Measurements from ENCODE around the gene B4GAT1. TPM values are rescaled to one million over a fixed set of nuclear protein-coding genes. Genes with fewer than 3 reads are reported as not detected.

Gene B4GAT1
- total and polyA plus RNA-seq, 9 of the 15 experiments (the other 6 are each of a cell fraction or from before 2014, with no cell fraction given), result 0.86 to 9.5 (median 3.8) TPM

GRCh38 chr11:66341502-66342126 lies 5.8 kb downstream of the B4GAT1 start:
- H3K9ac ChIP-seq (ENCODE audit: insufficient read depth in 1 of 2, low read depth in 2 of 2, low read length in 2 of 2), result no peak overlapping the region; a peak in 1 of 4 replicates
- POLR2A ChIA-PET, result interaction anchor here (0.6 to 1.7 kb wide), 3 partner anchors 8 to 23 kb away, joined by 3 to 6 read pairs (median 4); no protein-coding TSS in a partner anchor
- ATAC-seq, result no peak
- H3K9me1 ChIP-seq (ENCODE audit: control insufficient read depth, insufficient read depth, low read length), result no peaks in the 10 kb centered on the region
- H3K9me3 ChIP-seq (replicated peaks; ENCODE audit: control insufficient read depth, insufficient read depth, low read depth, low read length), result no peaks in the 10 kb centered on the region
- H3K4me3 ChIP-seq, result no peak overlapping the region
- H3K4me2 ChIP-seq (ENCODE audit: insufficient read depth, low read length), result no peak overlapping the region
- H4K20me1 ChIP-seq (replicated peaks; ENCODE audit: control insufficient read depth, insufficient read depth, low read length), result peaks cover 3% of the 10 kb centered on the region; the same call in 1 of the 2 replicates
- in situ Hi-C loops (cut with MboI) (no loop called here), intact Hi-C loops (cut with micrococcal nuclease) (no loop called here)
- WGBS (ENCODE audit: insufficient coverage, low coverage, missing lambda C conversion rate), result 94% methylated on average over 20 of the region's 21 CpGs
- no TSS peak for BruUV-seq (replicated peaks)
- H2AFZ ChIP-seq (ENCODE audit: low read depth, low read length), result no peak overlapping the region
- no peaks in the 10 kb centered on the region for H3K27me3 ChIP-seq (ENCODE audit: control insufficient read depth in 2 of 2, insufficient read depth in 2 of 2, low read length in 2 of 2)
- no peak for DNase-seq (ENCODE audit: extremely low read depth in 1 of 4, low spot score in 3 of 4)
- no peak overlapping the region for H3K27ac ChIP-seq (ENCODE audit: extremely low read depth, low read depth, low read length)
- H3K36me3 ChIP-seq (ENCODE audit: control insufficient read depth, insufficient read depth, low read length), result peaks cover 61% of the 10 kb centered on the region; the same call in 2 of the 3 replicates
- peaks cover 18% of the 10 kb centered on the region for H3K79me2 ChIP-seq (ENCODE audit: control insufficient read depth, insufficient read depth, low read length)
- FAIRE-seq, result no peak
- CTCF ChIA-PET (ENCODE audit: low intra/inter-chr PET ratio), result no interaction called here
- peaks cover 16 to 30% of the 10 kb centered on the region in 2 experiments for H3K4me1 ChIP-seq (replicated peaks in 1 of 2; ENCODE audit: control insufficient read depth in 2 of 2, insufficient read depth in 2 of 2, low read length in 2 of 2)
- TF ChIP-seq HDGF (IDR thresholded peaks at IDR 0.05), result no peak
- TF ChIP-seq CEBPZ (IDR thresholded peaks at IDR 0.05; ENCODE audit: borderline replicate concordance, low read depth, low read length), result no peak
- TF ChIP-seq NR2C1 (IDR thresholded peaks at IDR 0.05), result no peak
- TF ChIP-seq NR2C1 (tag; IDR thresholded peaks at IDR 0.05), result no peak
- no peak for TF ChIP-seq SFPQ (IDR thresholded peaks at IDR 0.05; ENCODE audit: low read depth, low read length)
- TF ChIP-seq MCM7 (IDR thresholded peaks at IDR 0.05), result no peak
- TF ChIP-seq CSDE1 (IDR thresholded peaks at IDR 0.05), result no peak
- TF ChIP-seq ZNF212 (CRISPR knock-in tag; IDR thresholded peaks at IDR 0.05), result no peak
- TF ChIP-seq SMARCA4 (IDR thresholded peaks at IDR 0.05), result no peak
- TF ChIP-seq RNF2 (IDR thresholded peaks at IDR 0.05), result no peak
- TF ChIP-seq THRA (IDR thresholded peaks at IDR 0.05), result no peak
- no peak for TF ChIP-seq ZNF143 (CRISPR knock-in tag; IDR thresholded peaks at IDR 0.05)
- TF ChIP-seq ZNF324 (CRISPR knock-in tag; IDR thresholded peaks at IDR 0.05), result no peak
- no peak for TF ChIP-seq ZNF512 (tag; IDR thresholded peaks at IDR 0.05)
